Ovary (tissue), 9 donors: ENCODE data around the gene LARGE1. TPM values are rescaled to one million over a fixed set of nuclear protein-coding genes. Genes with fewer than 3 reads are reported as not detected.

Source experiments
- DNase-seq, 5 donors: peaks; one replicate each; pipeline ENCODE4 v3.0.0-alpha.2; 2019 to 2020
- H3K27ac ChIP-seq, 2 donors: fragments of 200-600 bp; one replicate each; pipeline versions ENCODE4 v1.5.1 to v1.8.0; 2019 to 2022
- H3K27me3 ChIP-seq: fragments of 200-600 bp; one replicate; pipeline ENCODE4 v1.8.0; 2022
- H3K36me3 ChIP-seq: fragments of 200-600 bp; sonication (generic); one replicate; pipeline ENCODE4 v1.5.1; 2019
- H3K4me1 ChIP-seq: one replicate; pipeline ENCODE4 v1.8.1; 2013; ENCODE audit warnings: mild to moderate bottlenecking, moderate library complexity; ENCODE audit not compliant: insufficient read depth
- H3K4me3 ChIP-seq: fragments of 200-600 bp; sonication (generic); one replicate; pipeline ENCODE4 v1.5.1; 2017
- H3K9me3 ChIP-seq, 2 donors: fragments of 200-600 bp in 1 of 2; sonication (generic) in 1 of 2; one replicate each; pipeline versions ENCODE4 v1.5.1 to v1.8.1; 2013 to 2019; ENCODE audit warnings: mild to moderate bottlenecking in 1 of 2, moderate library complexity in 1 of 2
- EP300 ChIP-seq: sonication (generic); formaldehyde crosslinking; IDR thresholded peaks from one replicate; pipeline ENCODE4 v1.6.1; 2017; ENCODE audit warnings: antibody characterized with exemption
- POLR2A ChIP-seq: fragments of 450-650 bp; IDR thresholded peaks from one replicate; pipeline ENCODE4 v1.6.1; 2017; ENCODE audit warnings: antibody characterized with exemption, mild to moderate bottlenecking, moderate library complexity
- WGBS, 3 donors: extraction: QIAGEN DNeasy Blood & Tissue Kit in 1 of 3; methylation state at CpG; one replicate each; pipeline versions ENCODE4 v1.1.5 to v1.1.7; 2013 to 2017; 5-methylcytosine and 5-hydroxymethylcytosine counted together
- intact Hi-C, 4 donors: fragments of 100-400 bp; cut with DNase I; formaldehyde crosslinking; loops; one replicate each; pipeline versions ENCODE4 v1.11.0 to v1.15.1; 2022 to 2023
- polyA plus RNA-seq, 2 donors: library from polyadenylated mRNA; stranded (reverse); fragments of 200-250 nt in 1 of 2; fragments of 350-450 nt in 1 of 2; fragmentation: Illumina TruSeq in 1 of 2; extraction: RNeasy Lipid Tissue Mini Kit (QIAGEN cat#74804) in 1 of 2; gene quantifications; one replicate each; pipeline ENCODE4 v1.2.3, GENCODE V29; 2013 to 2014
- total RNA-seq, 7 donors: library from RNA; depleted of rRNA in 2 of 7; stranded (reverse); fragments of >200 nt in 2 of 7; fragmentation: NEBNext Ultra II Directional in 3 of 7; extraction: Animal tissue kit (Norgen Biotek cat#: 25700) in 3 of 7; gene quantifications; one replicate each; pipeline versions ENCODE4 v1.1.0 to v1.2.4, GENCODE V29; 2016 to 2023
- TF ChIP-seq, protein P1 (sequence below), 3 donors: fragments of 450-650 bp in 2 of 3; fragments of 200-600 bp in 1 of 3; IDR thresholded peaks; one replicate each; pipeline versions ENCODE4 v1.5.1 to v1.8.0; 2016 to 2022; ENCODE audit warnings: antibody characterized with exemption in 3 of 3, mild to moderate bottlenecking in 1 of 3
- donor health status: DM: no; HTN: no; CAD: no; lungs with moderate emphysema.
- donor health status: DM: no; HTN: no; CAD: no.
- donor health status: Bipolar disorder and iron deficiency.
- donor health status: DM: yes; HTN: yes; CAD: no.
- donor health status: DM: no; HTN: no; CAD: no.
- donor health status: DM: yes; HTN: yes; CAD: no.

The LARGE1 gene
- total and polyA plus RNA-seq, 9 donors, result 13.4 to 67.6 (median 36.8) TPM

DNA sequence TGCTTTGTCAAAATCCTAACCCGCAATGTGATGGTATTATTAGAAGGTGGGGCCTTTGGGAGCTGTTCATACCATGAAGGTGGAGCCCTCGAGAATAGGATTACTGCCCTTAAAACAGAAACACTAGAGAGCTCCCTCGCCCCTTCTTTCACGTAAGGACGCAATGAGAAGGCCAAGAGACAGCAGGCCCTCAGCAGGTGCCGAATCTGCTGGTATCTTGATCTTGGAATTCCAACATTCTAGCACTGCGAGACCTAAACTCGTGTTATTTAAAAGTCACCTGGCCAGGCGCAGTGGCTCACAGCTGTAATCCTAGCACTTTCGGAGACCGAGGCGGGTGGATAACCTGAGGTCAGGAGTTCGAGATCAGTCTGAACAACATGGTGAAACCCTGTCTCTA is 33.1 kb downstream of the LARGE1 start:
- no peaks in the 10 kb centered on the region for H3K4me1 ChIP-seq
- TF ChIP-seq, protein P1, sequence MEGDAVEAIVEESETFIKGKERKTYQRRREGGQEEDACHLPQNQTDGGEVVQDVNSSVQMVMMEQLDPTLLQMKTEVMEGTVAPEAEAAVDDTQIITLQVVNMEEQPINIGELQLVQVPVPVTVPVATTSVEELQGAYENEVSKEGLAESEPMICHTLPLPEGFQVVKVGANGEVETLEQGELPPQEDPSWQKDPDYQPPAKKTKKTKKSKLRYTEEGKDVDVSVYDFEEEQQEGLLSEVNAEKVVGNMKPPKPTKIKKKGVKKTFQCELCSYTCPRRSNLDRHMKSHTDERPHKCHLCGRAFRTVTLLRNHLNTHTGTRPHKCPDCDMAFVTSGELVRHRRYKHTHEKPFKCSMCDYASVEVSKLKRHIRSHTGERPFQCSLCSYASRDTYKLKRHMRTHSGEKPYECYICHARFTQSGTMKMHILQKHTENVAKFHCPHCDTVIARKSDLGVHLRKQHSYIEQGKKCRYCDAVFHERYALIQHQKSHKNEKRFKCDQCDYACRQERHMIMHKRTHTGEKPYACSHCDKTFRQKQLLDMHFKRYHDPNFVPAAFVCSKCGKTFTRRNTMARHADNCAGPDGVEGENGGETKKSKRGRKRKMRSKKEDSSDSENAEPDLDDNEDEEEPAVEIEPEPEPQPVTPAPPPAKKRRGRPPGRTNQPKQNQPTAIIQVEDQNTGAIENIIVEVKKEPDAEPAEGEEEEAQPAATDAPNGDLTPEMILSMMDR (IDR thresholded peaks at IDR 0.05), result no peak
- no peak for TF ChIP-seq EP300
- TF ChIP-seq POLR2A, result no peak
- H3K9me3 ChIP-seq, result no peaks in the 10 kb centered on the region
- no peak overlapping the region for H3K4me3 ChIP-seq
- intact Hi-C loops, result no loop called here
- WGBS, 3 donors, result 93 to 95% (median 94%) methylated on average over 13 of the region's 13 CpGs
- no peak overlapping the region for H3K27ac ChIP-seq
- DNase-seq, result no peak
- no peaks in the 10 kb centered on the region for H3K27me3 ChIP-seq
- H3K36me3 ChIP-seq, result no peaks in the 10 kb centered on the region

DNA sequence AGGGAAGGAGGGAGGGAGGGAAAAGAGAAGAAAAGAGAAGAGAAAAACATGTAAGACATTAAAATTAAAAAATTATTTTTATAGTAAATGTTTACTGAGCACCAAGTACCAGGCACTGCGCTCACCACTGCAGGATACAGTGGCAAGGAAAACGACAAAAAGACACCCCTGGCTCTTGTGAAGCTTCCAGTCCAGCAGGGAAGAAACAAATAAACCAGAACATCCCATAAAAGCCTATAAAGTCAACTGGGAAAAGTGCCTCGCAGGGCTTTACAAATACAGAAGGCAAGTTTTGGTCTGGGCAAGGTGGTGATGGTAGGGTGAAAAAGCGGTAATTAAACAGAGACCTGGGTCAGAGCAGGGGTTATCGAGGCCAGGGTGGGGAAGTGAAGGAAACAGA is 33.6 kb downstream of the LARGE1 start:
- no peak for TF ChIP-seq POLR2A
- TF ChIP-seq, protein P1 (IDR thresholded peaks at IDR 0.05), result no peak
- TF ChIP-seq EP300, result no peak
- Histone ChIP-seq H3K27me3 (no peaks in the 10 kb centered on the region), H3K9me3 (no peaks in the 10 kb centered on the region), H3K36me3 (no peaks in the 10 kb centered on the region), H3K27ac (no peak overlapping the region), H3K4me3 (no peak overlapping the region), H3K4me1 (no peaks in the 10 kb centered on the region)
- WGBS, 3 donors, result 81 to 84% (median 82%) methylated on average over 5 of the region's 5 CpGs
- no peak for DNase-seq
- intact Hi-C loops, result no loop called here

DNA sequence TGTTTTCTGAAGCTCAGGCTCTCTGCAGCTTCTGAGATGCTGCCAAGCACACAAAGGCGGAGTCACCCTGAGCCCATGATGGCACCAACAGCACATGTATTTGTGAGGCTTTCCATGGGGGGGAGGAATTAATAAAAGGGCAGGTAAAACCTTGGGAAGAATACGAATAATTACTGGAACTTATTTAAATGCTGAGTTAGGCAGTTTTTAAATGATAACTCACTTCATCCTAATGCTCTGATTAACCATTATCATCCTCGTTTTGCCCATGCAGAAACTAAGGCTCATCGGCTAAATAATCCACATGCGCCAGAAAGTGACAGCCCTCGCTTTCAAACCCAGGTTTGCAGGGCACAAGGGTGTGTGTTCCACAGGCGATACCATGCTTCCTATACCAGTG is 35.4 kb downstream of the LARGE1 start:
- no peak overlapping the region for H3K27ac ChIP-seq
- H3K4me3 ChIP-seq, result no peak overlapping the region
- H3K9me3 ChIP-seq, result no peaks in the 10 kb centered on the region
- H3K27me3 ChIP-seq, result no peaks in the 10 kb centered on the region
- no peak for TF ChIP-seq EP300
- TF ChIP-seq POLR2A, result no peak
- TF ChIP-seq, protein P1 (IDR thresholded peaks at IDR 0.05), result no peak
- no peaks in the 10 kb centered on the region for H3K4me1 ChIP-seq
- H3K36me3 ChIP-seq, result no peaks in the 10 kb centered on the region
- intact Hi-C loops, result no loop called here
- 90 to 94% (median 92%) methylated on average over 7 of the region's 7 CpGs for WGBS, 3 donors
- DNase-seq, result no peak

DNA sequence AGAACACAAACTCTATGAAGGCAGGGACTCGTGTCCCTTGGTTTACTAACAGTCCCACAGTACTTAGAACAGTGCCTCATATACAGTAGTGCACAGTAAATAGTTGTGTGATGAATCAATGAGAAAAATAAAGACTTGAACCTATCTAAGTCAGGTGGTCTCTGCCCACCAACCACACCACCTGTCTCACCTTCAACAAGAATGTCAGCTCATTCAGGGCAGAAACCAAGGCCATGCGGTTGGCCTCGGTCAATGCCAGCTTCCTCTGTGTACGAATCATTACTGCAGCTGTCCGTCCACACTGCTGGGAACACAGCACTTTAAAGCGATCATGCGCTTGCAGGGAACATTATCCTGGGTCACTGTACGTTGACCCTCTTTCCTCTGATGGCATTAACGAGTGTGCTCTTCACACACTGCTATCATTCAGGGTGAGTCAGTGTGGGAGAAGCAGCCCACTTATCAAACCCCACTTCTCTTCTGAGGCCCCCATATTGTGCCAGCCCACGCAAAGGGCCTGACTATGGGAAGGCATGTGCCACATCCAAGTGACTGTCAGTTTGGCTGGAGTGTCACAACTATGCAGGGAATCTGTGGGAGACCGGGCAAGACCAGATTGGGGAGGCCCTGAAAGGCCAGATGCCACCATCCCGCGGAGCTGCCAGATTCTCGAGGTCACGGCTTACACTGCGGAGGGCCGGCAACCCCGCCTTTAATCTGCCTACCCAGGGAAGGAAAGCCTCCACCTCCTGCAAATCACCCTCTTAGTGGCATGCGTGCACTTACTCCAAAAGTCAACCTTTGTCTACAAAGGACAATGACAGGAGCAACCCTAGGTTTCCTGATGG is 36.1 kb downstream of the LARGE1 start:
- Histone ChIP-seq H3K27ac (no peak overlapping the region), H3K36me3 (no peaks in the 10 kb centered on the region), H3K4me3 (no peak overlapping the region), H3K4me1 (no peaks in the 10 kb centered on the region), H3K27me3 (no peaks in the 10 kb centered on the region), H3K9me3 (no peaks in the 10 kb centered on the region)
- no peak for DNase-seq
- TF ChIP-seq POLR2A, result no peak
- TF ChIP-seq EP300, result no peak
- TF ChIP-seq, protein P1 (IDR thresholded peaks at IDR 0.05), result no peak
- 87 to 92% (median 87%) methylated on average over 19 of the region's 19 CpGs for WGBS, 3 donors
- intact Hi-C loops, result no loop called here
